Loucy (cell line): ENCODE measurements around the gene NFATC4.

Experiments
- H2AFZ ChIP-seq: fragments of 200-600 bp; sonication (generic); 2 replicates; pipeline ENCODE4 v1.6.0; 2016; ENCODE audit warnings: antibody characterized with exemption, mild to moderate bottlenecking, low read length, moderate library complexity
- H3F3A ChIP-seq: fragments of 200-600 bp; 2 replicates; pipeline ENCODE4 v1.6.0; 2016; ENCODE audit warnings: antibody characterized with exemption, low read depth, mild to moderate bottlenecking
- H3K27me3 ChIP-seq: fragments of 200-600 bp; sonication (generic); 2 replicates; pipeline ENCODE4 v1.6.1; 2014; ENCODE audit warnings: low read length, mild to moderate bottlenecking; ENCODE audit not compliant: insufficient read depth, poor library complexity, severe bottlenecking
- H3K36me3 ChIP-seq: fragments of 200-600 bp; sonication (generic); 2 replicates; pipeline ENCODE4 v1.6.1; 2016; ENCODE audit warnings: low read length; ENCODE audit not compliant: insufficient read depth
- H3K4me1 ChIP-seq: fragments of 200-600 bp; sonication (generic); 2 replicates; pipeline ENCODE4 v1.5.1; 2014; ENCODE audit warnings: low read length, mild to moderate bottlenecking; ENCODE audit not compliant: insufficient read depth, poor library complexity, severe bottlenecking
- H3K4me2 ChIP-seq: fragments of 200-600 bp; sonication (generic); 2 replicates; pipeline ENCODE4 v1.6.0; 2014; ENCODE audit warnings: antibody characterized with exemption, low read length, low read depth, mild to moderate bottlenecking; ENCODE audit not compliant: poor library complexity, severe bottlenecking
- H3K4me3 ChIP-seq: fragments of 200-600 bp; sonication (generic); 2 replicates; pipeline ENCODE4 v1.5.1; 2014; ENCODE audit warnings: low read length, mild to moderate bottlenecking, mixed read lengths; ENCODE audit not compliant: poor library complexity, severe bottlenecking
- H3K79me2 ChIP-seq: fragments of 200-600 bp; sonication (generic); 2 replicates; pipeline ENCODE4 v1.6.1; 2014; ENCODE audit warnings: low read length; ENCODE audit not compliant: insufficient read depth
- H3K9ac ChIP-seq: fragments of 200-600 bp; sonication (generic); 2 replicates; pipeline ENCODE4 v1.6.0; 2014; ENCODE audit warnings: mild to moderate bottlenecking, low read depth, low read length, moderate library complexity; ENCODE audit not compliant: poor library complexity, severe bottlenecking
- H3K9me2 ChIP-seq: fragments of 200-600 bp; sonication (generic); replicated peaks from 2 replicates; pipeline ENCODE4 v1.6.1; 2016; ENCODE audit warnings: low read depth, low read length, mixed read lengths
- H3K9me3 ChIP-seq: fragments of 200-600 bp; sonication (generic); 2 replicates; pipeline ENCODE4 v1.6.1; 2014; ENCODE audit warnings: mild to moderate bottlenecking, antibody characterized with exemption, low read length, low read depth; ENCODE audit not compliant: insufficient read depth
- H4K20me1 ChIP-seq: fragments of 200-600 bp; sonication (generic); 2 replicates; pipeline ENCODE4 v1.6.0; 2014; ENCODE audit warnings: antibody characterized with exemption, low read length, mild to moderate bottlenecking; ENCODE audit not compliant: insufficient read depth, poor library complexity, severe bottlenecking
- CTCF ChIP-seq: fragments of 200-600 bp; sonication (generic); conservative IDR thresholded peaks from 2 replicates; pipeline ENCODE4 v1.5.1; 2014; ENCODE audit warnings: mild to moderate bottlenecking, antibody characterized with exemption, low read length
- EZH2phosphoT487 ChIP-seq: fragments of 200-600 bp; IDR thresholded peaks from 2 replicates; pipeline ENCODE4 v1.6.1; 2018; ENCODE audit warnings: antibody characterized with exemption, mild to moderate bottlenecking, moderate library complexity, borderline replicate concordance

The NFATC4 gene

DNA sequence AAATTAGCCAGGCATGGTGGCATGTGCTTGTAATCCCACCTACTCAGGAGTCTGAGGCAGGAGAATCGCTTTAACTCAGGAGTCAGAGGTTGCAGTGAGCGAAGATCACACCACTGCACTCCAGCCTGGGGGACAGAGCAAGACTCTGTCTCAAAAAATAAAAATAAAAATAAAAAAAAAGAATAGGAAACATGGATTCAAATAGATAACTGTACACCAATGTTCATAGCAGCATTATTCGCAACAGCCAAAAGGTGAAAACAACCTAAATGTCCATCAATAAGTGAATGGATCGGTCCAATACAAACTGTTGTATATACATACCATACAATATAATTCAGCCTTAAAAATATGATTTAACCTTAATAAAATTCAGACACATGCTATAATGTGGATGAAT lies 25.1 kb upstream of the NFATC4 start:
- H3K4me1 ChIP-seq = peaks cover 14% of the 10 kb centered on the region
- no peak overlapping the region for H3K4me2 ChIP-seq
- no peaks in the 10 kb centered on the region for H3F3A ChIP-seq
- H3K27me3 ChIP-seq = no peaks in the 10 kb centered on the region
- TF ChIP-seq CTCF = no peak
- no peak for TF ChIP-seq EZH2phosphoT487
- no peak overlapping the region for H2AFZ ChIP-seq
- H3K9ac ChIP-seq = no peak overlapping the region
- H3K9me3 ChIP-seq = no peaks in the 10 kb centered on the region
- H3K9me2 ChIP-seq = no peaks in the 10 kb centered on the region
- no peaks in the 10 kb centered on the region for H3K36me3 ChIP-seq
- no peaks in the 10 kb centered on the region for H4K20me1 ChIP-seq
- H3K79me2 ChIP-seq = peaks cover 6% of the 10 kb centered on the region; the same call in 1 of the 2 replicates
- H3K4me3 ChIP-seq = no peak overlapping the region

GRCh38 chr14:24343795-24344660 lies 24.0 kb upstream of the NFATC4 start:
- no peaks in the 10 kb centered on the region for H3F3A ChIP-seq
- H3K4me1 ChIP-seq = peaks cover 3% of the 10 kb centered on the region
- H3K9me3 ChIP-seq = no peaks in the 10 kb centered on the region
- H2AFZ ChIP-seq = no peak overlapping the region
- H3K4me2 ChIP-seq = no peak overlapping the region
- H4K20me1 ChIP-seq = no peaks in the 10 kb centered on the region
- peaks cover 6% of the 10 kb centered on the region; the same call in 1 of the 2 replicates for H3K79me2 ChIP-seq
- no peak overlapping the region for H3K9ac ChIP-seq
- no peaks in the 10 kb centered on the region for H3K27me3 ChIP-seq
- H3K4me3 ChIP-seq = no peak overlapping the region
- H3K36me3 ChIP-seq = no peaks in the 10 kb centered on the region
- no peaks in the 10 kb centered on the region for H3K9me2 ChIP-seq
- TF ChIP-seq EZH2phosphoT487 = no peak
- no peak for TF ChIP-seq CTCF

- Histone ChIP-seq H3K4me1 (no peaks in the 10 kb centered on the region), H3K79me2 (no peaks in the 10 kb centered on the region), H3K27me3 (no peaks in the 10 kb centered on the region), H3K9me3 (no peaks in the 10 kb centered on the region), H4K20me1 (no peaks in the 10 kb centered on the region), H3K4me2 (no peak overlapping the region), H3K4me3 (no peak overlapping the region), H3F3A (no peaks in the 10 kb centered on the region), H3K9ac (no peak overlapping the region), H3K9me2 (no peaks in the 10 kb centered on the region), H3K36me3 (no peaks in the 10 kb centered on the region), H2AFZ (no peak overlapping the region)
- TF ChIP-seq EZH2phosphoT487 (no peak), CTCF (no peak)
Observed at GRCh38 chr14:24347134-24347533, 20.9 kb upstream of the NFATC4 start.
